ENCODE results near the gene SKIC8. TPM values are rescaled to one million over a fixed set of nuclear protein-coding genes. Genes with fewer than 3 reads are reported as not detected.

The SKIC8 gene
- total and polyA plus RNA-seq, 2 of the 13 experiments (the other 11 are each of a cell fraction or from before 2014, with no cell fraction given) = 69.5 to 70.6 TPM

GRCh38 chr15:78299101-78299930 is at the start of gene SKIC8 (continued):
- TF ChIP-seq FOXA3 (CRISPR knock-in tag; IDR thresholded peaks at IDR 0.05) (peak; percentile 38; the same call in 1 of the 2 replicates), ZNF768 (CRISPR knock-in tag; IDR thresholded peaks at IDR 0.05) (peak; percentile 72; the same call in 1 of the 2 replicates), MXD4 (CRISPR knock-in tag; IDR thresholded peaks at IDR 0.05) (peak; percentile 89), CHD4 (IDR thresholded peaks at IDR 0.05; ENCODE audit: borderline replicate concordance, low read length) (no peak), RFXANK (CRISPR knock-in tag; IDR thresholded peaks at IDR 0.05) (no peak), ELF3 (CRISPR knock-in tag; IDR thresholded peaks at IDR 0.05) (peak; percentile 22; the same call in 1 of the 2 replicates), ZNF746 (CRISPR knock-in tag; IDR thresholded peaks at IDR 0.05) (0 out of 2 replicates have a peak, but pooled peaks have one; percentile 22), HOXD1 (CRISPR knock-in tag; IDR thresholded peaks at IDR 0.05) (peak; percentile 59; the same call in 1 of the 2 replicates), RXRA (CRISPR knock-in tag; IDR thresholded peaks at IDR 0.05) (peak; percentile 76), ZNF512 (CRISPR knock-in tag; IDR thresholded peaks at IDR 0.05) (no peak), POGZ (CRISPR knock-in tag; IDR thresholded peaks at IDR 0.05) (peak; percentile 90), ZNF766 (CRISPR knock-in tag; IDR thresholded peaks at IDR 0.05; ENCODE audit: borderline replicate concordance) (no peak), ZSCAN22 (CRISPR knock-in tag; IDR thresholded peaks at IDR 0.05) (no peak), ZZZ3 (CRISPR knock-in tag; IDR thresholded peaks at IDR 0.05; ENCODE audit: borderline replicate concordance) (0 out of 2 replicates have a peak, but pooled peaks have one; percentile 27)
- TF ChIP-seq, protein P1, sequence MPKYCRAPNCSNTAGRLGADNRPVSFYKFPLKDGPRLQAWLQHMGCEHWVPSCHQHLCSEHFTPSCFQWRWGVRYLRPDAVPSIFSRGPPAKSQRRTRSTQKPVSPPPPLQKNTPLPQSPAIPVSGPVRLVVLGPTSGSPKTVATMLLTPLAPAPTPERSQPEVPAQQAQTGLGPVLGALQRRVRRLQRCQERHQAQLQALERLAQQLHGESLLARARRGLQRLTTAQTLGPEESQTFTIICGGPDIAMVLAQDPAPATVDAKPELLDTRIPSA (CRISPR knock-in tag; IDR thresholded peaks at IDR 0.05; ENCODE audit: borderline replicate concordance) = no peak
- TF ChIP-seq, protein P2, sequence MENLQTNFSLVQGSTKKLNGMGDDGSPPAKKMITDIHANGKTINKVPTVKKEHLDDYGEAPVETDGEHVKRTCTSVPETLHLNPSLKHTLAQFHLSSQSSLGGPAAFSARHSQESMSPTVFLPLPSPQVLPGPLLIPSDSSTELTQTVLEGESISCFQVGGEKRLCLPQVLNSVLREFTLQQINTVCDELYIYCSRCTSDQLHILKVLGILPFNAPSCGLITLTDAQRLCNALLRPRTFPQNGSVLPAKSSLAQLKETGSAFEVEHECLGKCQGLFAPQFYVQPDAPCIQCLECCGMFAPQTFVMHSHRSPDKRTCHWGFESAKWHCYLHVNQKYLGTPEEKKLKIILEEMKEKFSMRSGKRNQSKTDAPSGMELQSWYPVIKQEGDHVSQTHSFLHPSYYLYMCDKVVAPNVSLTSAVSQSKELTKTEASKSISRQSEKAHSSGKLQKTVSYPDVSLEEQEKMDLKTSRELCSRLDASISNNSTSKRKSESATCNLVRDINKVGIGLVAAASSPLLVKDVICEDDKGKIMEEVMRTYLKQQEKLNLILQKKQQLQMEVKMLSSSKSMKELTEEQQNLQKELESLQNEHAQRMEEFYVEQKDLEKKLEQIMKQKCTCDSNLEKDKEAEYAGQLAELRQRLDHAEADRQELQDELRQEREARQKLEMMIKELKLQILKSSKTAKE (CRISPR knock-in tag; IDR thresholded peaks at IDR 0.05; ENCODE audit: borderline replicate concordance) = no peak
- TF ChIP-seq, protein P3, sequence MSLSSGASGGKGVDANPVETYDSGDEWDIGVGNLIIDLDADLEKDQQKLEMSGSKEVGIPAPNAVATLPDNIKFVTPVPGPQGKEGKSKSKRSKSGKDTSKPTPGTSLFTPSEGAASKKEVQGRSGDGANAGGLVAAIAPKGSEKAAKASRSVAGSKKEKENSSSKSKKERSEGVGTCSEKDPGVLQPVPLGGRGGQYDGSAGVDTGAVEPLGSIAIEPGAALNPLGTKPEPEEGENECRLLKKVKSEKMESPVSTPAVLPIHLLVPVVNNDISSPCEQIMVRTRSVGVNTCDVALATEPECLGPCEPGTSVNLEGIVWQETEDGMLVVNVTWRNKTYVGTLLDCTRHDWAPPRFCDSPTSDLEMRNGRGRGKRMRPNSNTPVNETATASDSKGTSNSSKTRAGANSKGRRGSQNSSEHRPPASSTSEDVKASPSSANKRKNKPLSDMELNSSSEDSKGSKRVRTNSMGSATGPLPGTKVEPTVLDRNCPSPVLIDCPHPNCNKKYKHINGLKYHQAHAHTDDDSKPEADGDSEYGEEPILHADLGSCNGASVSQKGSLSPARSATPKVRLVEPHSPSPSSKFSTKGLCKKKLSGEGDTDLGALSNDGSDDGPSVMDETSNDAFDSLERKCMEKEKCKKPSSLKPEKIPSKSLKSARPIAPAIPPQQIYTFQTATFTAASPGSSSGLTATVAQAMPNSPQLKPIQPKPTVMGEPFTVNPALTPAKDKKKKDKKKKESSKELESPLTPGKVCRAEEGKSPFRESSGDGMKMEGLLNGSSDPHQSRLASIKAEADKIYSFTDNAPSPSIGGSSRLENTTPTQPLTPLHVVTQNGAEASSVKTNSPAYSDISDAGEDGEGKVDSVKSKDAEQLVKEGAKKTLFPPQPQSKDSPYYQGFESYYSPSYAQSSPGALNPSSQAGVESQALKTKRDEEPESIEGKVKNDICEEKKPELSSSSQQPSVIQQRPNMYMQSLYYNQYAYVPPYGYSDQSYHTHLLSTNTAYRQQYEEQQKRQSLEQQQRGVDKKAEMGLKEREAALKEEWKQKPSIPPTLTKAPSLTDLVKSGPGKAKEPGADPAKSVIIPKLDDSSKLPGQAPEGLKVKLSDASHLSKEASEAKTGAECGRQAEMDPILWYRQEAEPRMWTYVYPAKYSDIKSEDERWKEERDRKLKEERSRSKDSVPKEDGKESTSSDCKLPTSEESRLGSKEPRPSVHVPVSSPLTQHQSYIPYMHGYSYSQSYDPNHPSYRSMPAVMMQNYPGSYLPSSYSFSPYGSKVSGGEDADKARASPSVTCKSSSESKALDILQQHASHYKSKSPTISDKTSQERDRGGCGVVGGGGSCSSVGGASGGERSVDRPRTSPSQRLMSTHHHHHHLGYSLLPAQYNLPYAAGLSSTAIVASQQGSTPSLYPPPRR (CRISPR knock-in tag; IDR thresholded peaks at IDR 0.05; ENCODE audit: borderline replicate concordance) = peak; percentile 68; the same call in 1 of the 2 replicates
